HG03025 (cell line): ENCODE measurements around the gene DYSF.

Source experiments
- ATAC-seq: cut with Tn5 transposase; IDR thresholded peaks from one replicate; pipeline ENCODE4 v1.9.1; 2021; ENCODE audit warnings: mild to moderate bottlenecking, moderate library complexity; ENCODE audit not compliant: unreplicated experiment, low FRiP score

DYSF gene

GRCh38 chr2:71609958-71610357 lies 156.6 kb downstream of the DYSF start:
- no peak for ATAC-seq

GRCh38 chr2:71610671-71611070 lies 157.3 kb downstream of the DYSF start:
- no peak for ATAC-seq

DNA sequence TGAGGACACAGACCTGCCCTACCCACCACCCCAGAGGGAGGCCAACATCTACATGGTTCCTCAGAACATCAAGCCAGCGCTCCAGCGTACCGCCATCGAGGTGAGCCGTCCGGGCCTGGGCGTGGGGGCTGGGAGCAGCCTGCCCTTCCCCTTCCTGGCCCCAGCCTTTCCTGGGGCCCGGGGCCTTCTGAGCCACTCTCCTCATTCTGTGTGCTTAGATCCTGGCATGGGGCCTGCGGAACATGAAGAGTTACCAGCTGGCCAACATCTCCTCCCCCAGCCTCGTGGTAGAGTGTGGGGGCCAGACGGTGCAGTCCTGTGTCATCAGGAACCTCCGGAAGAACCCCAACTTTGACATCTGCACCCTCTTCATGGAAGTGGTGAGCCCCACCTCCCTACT lies 157.9 kb downstream of the DYSF start:
- ATAC-seq: no peak

DNA sequence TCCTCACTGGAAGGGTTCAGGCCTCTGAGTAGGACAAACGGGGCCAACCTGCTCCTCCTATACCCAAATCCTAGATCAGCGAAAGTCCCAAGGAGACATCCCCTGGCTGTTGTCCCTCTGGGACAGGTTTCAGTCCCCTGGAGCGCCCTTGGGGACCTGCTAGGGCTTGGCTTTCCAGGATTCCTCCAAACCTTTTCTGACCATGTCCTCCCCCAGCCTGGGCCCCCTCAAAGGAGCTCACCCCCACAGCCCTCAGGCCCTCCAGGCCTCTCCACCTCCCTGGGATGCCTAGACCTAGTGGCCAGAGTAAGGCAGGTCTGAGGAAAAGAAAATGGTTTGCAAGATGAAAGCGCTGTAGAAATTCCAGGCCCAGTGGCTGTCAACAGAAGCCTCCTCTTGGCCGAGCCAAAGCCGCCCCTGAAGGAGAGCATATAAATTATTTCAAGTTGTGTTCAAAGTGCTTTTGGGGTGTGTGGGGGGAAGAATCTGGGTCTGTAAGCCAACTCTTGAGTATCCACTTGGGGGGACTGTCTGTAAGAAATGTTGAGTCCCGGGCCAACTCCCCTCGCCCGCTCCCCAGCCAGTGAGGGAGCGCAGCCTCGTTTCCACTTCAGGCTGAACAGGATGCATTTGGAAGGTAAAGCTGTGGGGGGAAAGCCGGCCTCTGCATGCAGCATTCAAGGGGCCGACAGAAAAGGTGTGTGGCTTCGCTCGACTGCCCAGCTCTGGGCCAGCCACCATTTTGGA lies 158.6 kb downstream of the DYSF start:
- ATAC-seq: no peak

GRCh38 chr2:71612581-71613402 lies 159.4 kb downstream of the DYSF start:
- ATAC-seq: no peak

DNA sequence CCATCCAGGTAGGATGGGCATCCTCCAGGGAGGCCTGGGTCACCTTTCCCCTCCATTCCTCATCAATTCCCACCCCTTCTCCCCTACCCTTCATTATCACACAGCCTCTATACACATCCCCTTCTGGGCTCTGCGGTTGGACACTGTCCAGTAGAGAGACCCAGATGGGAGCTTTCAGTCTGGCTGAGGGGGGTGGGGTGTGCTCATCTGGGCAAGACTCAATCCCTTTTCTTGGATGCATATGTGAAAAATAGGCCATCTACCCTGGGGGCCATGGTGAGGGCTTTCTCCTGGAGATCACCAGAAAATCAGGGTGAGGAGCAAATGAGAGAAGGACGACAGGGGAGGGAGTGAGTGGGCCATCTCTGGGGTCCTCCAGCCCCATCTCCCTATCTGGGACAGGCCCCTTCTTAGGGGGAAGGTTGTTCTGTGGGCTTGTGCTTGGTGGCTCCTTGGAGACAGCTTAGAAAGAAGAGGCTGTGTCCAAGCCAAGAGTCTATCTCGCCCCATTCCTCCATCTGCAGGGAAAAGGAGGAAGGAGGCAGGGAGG lies 160.1 kb downstream of the DYSF start:
- ATAC-seq: no peak

- ATAC-seq: no peak
Observed at GRCh38 chr2:71613953-71614925, 160.9 kb downstream of the DYSF start.

- no peak for ATAC-seq
Observed at GRCh38 chr2:71614976-71615766, 161.8 kb downstream of the DYSF start.

- ATAC-seq: no peak
Observed at GRCh38 chr2:71615767-71616730, 162.7 kb downstream of the DYSF start.

DNA sequence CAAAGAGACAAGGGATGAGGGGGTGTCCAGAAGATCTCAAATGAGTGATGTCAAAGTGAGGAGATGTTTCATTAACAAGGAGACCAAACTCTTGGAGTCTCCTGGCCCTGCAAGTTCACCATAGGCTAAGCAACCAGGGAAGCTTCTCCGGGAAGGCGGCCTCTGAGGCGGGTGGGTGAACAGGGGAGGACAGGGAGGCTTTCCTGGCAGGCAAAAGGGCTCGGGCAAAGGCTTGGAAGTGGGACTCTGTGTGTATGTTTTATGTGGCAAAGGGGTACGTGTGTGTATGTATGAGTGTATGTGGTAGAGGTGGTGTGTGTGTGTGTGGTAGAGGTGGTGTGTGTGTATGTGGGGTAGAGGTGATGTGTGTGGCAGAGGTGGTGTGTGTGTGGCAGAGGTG lies 163.9 kb downstream of the DYSF start:
- ATAC-seq: no peak

DNA sequence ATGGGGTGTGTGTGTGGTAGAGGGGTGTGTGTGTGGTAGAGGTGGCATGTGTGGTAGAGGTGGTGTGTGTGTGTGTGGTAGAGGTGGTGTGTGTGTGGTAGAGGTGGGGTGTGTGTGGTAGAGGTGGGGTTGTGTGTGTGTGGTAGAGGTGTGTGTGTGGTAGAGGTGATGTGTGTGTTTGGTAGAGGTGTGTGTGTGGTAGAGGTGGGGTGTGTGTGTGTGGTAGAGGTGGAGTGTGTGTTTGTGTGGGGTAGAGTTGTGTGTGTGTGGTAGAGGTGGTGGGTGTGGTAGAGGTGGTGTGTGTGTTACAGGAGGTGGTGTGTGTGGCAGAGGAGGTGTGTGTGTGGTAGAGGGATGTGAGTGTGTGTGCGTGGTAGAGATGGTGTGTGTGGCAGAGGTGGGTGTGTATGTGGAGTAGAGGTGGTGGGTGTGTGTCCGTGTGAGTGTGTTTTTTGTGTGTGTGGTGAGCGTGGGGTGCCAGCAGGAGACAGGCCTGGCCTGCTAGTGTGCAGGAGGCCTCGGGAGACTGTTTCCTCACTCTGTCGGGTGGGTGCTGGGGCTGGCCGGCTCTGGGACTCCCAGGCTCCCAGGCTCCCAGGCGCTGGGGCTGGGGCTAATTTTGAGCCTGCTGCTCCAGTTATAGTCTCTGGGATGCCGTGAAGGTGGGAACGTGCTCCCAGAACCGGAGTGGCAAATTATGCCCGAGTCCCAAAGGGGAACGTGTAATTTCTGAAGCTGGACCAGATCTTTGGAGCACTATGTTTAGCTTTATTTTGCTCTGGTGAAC lies 165.2 kb downstream of the DYSF start:
- ATAC-seq: no peak

- no peak for ATAC-seq
Observed at GRCh38 chr2:71619230-71619741, 165.9 kb downstream of the DYSF start.

DNA sequence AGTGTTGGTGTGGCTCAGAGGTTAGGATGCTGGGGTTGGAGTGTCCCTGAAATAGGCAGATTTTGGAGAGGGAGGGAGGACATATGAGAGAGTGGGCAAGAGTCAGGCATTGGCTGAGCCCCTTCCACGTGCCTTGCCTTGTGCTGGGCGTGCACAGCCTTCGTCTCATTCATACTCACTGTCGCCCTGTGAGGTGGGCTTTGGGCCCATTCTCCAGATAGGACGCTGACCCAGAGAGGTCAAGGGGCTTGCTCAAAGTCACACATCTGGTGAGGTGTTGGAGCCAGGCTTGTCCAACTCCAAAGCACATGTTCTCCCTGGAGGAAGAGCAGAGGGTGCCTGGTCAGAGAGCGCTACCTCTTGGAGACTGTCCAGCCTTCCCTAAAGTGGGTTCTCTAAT lies 166.8 kb downstream of the DYSF start:
- ATAC-seq: no peak

GRCh38 chr2:71620851-71621251 lies 167.5 kb downstream of the DYSF start:
- ATAC-seq: no peak

GRCh38 chr2:71629273-71629672 lies 175.9 kb downstream of the DYSF start:
- ATAC-seq: no peak

DNA sequence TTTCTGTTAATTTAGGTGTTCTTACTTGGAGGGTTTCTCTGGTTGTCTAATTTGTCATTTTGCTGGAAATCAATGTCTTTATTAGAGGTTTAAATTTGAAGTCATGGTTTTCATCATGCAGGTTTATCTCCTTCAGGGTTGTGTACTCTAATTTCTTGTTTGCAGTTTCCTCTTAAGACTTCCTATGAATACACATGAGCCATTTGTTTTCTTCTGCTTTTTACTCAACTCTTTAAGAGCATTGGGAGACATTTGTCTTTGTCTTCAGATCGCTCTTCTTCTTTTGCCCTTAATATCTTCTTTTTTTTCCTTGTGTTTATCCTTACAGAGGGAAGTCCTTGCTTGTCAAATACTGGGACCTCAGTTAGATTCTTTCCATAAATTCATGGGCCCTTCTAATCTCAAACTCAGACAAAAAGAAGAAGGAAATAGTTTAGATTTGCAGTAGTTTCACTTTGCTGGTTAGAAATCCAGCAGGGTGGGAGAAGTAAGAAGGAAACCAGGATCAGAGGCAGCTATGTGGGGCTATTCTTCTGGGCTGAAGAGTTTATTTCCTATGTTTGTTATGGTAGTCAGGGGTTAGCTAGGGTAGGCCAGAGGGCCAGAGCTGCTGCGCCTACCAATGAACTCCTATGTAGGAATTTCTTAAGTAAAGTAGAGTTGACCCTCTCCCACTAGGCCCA lies 176.6 kb downstream of the DYSF start:
- no peak for ATAC-seq
